Thyroid gland (tissue), 4 donors: ENCODE measurements around the gene MANBA.

Source experiments
- POLR2A ChIP-seq, 2 donors: fragments of 450-650 bp; IDR thresholded peaks; one replicate each; pipeline ENCODE4 v1.6.1; 2017; ENCODE audit warnings: antibody characterized with exemption in 2 of 2, mild to moderate bottlenecking in 2 of 2, moderate library complexity in 1 of 2
- TF ChIP-seq, protein P1 (sequence below), 6 experiments: fragments of 200-600 bp in 3 of 6; fragments of 450-650 bp in 3 of 6; sonication (generic) in 3 of 6; IDR thresholded peaks; one replicate each; pipeline ENCODE4 v1.5.1; 2016 to 2019; ENCODE audit warnings: antibody characterized with exemption in 6 of 6, mild to moderate bottlenecking in 2 of 6, inconsistent platforms in 1 of 6, moderate library complexity in 1 of 6

DNA sequence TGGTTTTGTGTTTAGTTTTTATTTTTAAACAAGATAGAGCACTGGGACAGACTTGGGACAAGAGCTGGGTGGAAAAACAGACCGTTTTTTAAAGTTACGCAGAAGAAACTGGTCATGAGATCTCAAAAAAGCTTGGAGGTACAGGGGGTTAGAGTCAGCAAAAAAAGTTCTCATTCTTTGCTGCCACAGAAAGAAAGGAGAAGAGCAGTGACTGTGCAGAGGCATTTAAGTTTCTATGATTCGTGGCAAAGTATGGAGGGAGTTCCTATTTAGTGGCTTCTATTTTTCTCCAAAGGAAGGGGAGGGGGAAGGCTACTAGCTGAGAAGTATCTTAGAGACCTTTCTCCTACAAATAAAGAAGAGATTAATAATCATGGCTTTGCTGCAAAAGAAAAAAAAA lies 68.3 kb downstream of the MANBA start:
- TF ChIP-seq, protein P1, sequence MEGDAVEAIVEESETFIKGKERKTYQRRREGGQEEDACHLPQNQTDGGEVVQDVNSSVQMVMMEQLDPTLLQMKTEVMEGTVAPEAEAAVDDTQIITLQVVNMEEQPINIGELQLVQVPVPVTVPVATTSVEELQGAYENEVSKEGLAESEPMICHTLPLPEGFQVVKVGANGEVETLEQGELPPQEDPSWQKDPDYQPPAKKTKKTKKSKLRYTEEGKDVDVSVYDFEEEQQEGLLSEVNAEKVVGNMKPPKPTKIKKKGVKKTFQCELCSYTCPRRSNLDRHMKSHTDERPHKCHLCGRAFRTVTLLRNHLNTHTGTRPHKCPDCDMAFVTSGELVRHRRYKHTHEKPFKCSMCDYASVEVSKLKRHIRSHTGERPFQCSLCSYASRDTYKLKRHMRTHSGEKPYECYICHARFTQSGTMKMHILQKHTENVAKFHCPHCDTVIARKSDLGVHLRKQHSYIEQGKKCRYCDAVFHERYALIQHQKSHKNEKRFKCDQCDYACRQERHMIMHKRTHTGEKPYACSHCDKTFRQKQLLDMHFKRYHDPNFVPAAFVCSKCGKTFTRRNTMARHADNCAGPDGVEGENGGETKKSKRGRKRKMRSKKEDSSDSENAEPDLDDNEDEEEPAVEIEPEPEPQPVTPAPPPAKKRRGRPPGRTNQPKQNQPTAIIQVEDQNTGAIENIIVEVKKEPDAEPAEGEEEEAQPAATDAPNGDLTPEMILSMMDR (IDR thresholded peaks at IDR 0.05) = no peak
- no peak for TF ChIP-seq POLR2A (IDR thresholded peaks at IDR 0.05)
